K562 (cell line): ENCODE results near the gene PRR35. TPM values are rescaled to one million over a fixed set of nuclear protein-coding genes. Genes with fewer than 3 reads are reported as not detected.

Experiments used
- ADNP ChIP-seq: fragments of 200-800 bp; sonication (Bioruptor generic); IDR thresholded peaks from 2 replicates; pipeline ENCODE4 v1.6.1; 2016; ENCODE audit warnings: missing genetic modification characterization, missing compliant biosample characterization
- BCL6 ChIP-seq: fragments of 250-450 bp; sonication (Bioruptor Pico); IDR thresholded peaks from 2 replicates; pipeline ENCODE4 v1.4.0; 2020
- C11orf30 ChIP-seq: fragments of 450-650 bp; IDR thresholded peaks from 2 replicates; pipeline ENCODE4 v1.6.1; 2016; ENCODE audit warnings: low read depth, mild to moderate bottlenecking
- CBX2 ChIP-seq: fragments of 200-600 bp; sonication (generic); IDR thresholded peaks from one replicate; pipeline ENCODE4 v1.6.1; 2012; ENCODE audit warnings: mild to moderate bottlenecking, low read length, inconsistent platforms; ENCODE audit not compliant: insufficient read depth, poor library complexity, severe bottlenecking
- CEBPG ChIP-seq, 3 experiments: fragments of 200-800 bp in 1 of 3; sonication (Bioruptor generic) in 1 of 3; sonication (generic) in 1 of 3; formaldehyde crosslinking in 1 of 3; IDR thresholded peaks in 2 of 3; conservative IDR thresholded peaks in 1 of 3; 2 replicates each; pipeline versions ENCODE4 v1.6.1 to v1.8.0; 2016 to 2022; ENCODE audit warnings: missing compliant biosample characterization in 2 of 3, missing genetic modification characterization in 2 of 3, mild to moderate bottlenecking in 1 of 3, missing genetic modification reagents in 1 of 3
- ETV1 ChIP-seq: fragments of 450-650 bp; conservative IDR thresholded peaks from 2 replicates; pipeline ENCODE4 v1.6.1; 2016; ENCODE audit warnings: missing genetic modification characterization, control low read depth, low read depth, missing compliant biosample characterization
- EWSR1 ChIP-seq: fragments of 450-650 bp; IDR thresholded peaks from 2 replicates; pipeline ENCODE4 v1.6.1; 2018; ENCODE audit warnings: borderline replicate concordance, mild to moderate bottlenecking, low read depth, moderate library complexity; ENCODE audit not compliant: partially characterized antibody
- FOXA1 ChIP-seq: fragments of 450-650 bp; IDR thresholded peaks from 2 replicates; pipeline ENCODE4 v1.6.1; 2016; ENCODE audit warnings: mild to moderate bottlenecking, borderline replicate concordance
- LCOR ChIP-seq: sonication (generic); formaldehyde crosslinking; IDR thresholded peaks from 2 replicates; pipeline ENCODE4 v1.8.0; 2022; ENCODE audit warnings: mild to moderate bottlenecking, missing genetic modification reagents
- NFYB ChIP-seq: IDR thresholded peaks from 2 replicates; pipeline ENCODE4 v1.6.1; 2011; ENCODE audit warnings: mild to moderate bottlenecking, moderate library complexity; ENCODE audit not compliant: insufficient read length; ENCODE audit errors: extremely low read depth
- PHF20 ChIP-seq: fragments of 450-650 bp; IDR thresholded peaks from 2 replicates; pipeline ENCODE4 v1.6.1; 2018; ENCODE audit not compliant: partially characterized antibody
- PML ChIP-seq: IDR thresholded peaks from 2 replicates; pipeline ENCODE4 v1.6.1; 2012; ENCODE audit warnings: low read length, inconsistent platforms
- POLR2A ChIP-seq: fragments of 450-650 bp; conservative IDR thresholded peaks from 2 replicates; pipeline ENCODE4 v1.6.1; 2016
- POLR2AphosphoS2 ChIP-seq: IDR thresholded peaks from 2 replicates; pipeline ENCODE4 v1.6.1; 2012; ENCODE audit warnings: low read length, improper control_type of control experiment
- PPARD ChIP-seq: fragments of 250-450 bp; sonication (Bioruptor Pico); IDR thresholded peaks from 2 replicates; pipeline ENCODE4 v1.8.0; 2022; ENCODE audit warnings: inconsistent platforms, mild to moderate bottlenecking, moderate library complexity
- RBM34 ChIP-seq: fragments of 200-400 bp; formaldehyde crosslinking; IDR thresholded peaks from 2 replicates; pipeline ENCODE4 v1.6.1; 2018; ENCODE audit warnings: low read length, borderline replicate concordance; ENCODE audit not compliant: insufficient read depth
- SMARCE1 ChIP-seq: fragments of 450-650 bp; IDR thresholded peaks from 2 replicates; pipeline ENCODE4 v1.7.1; 2016; ENCODE audit warnings: mild to moderate bottlenecking
- TEAD1 ChIP-seq, 2 experiments: fragments of 450-650 bp in 1 of 2; sonication (generic) in 1 of 2; formaldehyde crosslinking; IDR thresholded peaks; 2 replicates each; pipeline versions ENCODE4 v1.4.0 to v1.8.0; 2020 to 2022; ENCODE audit warnings: mild to moderate bottlenecking in 2 of 2, missing genetic modification reagents in 1 of 2
- UBTF ChIP-seq, 2 experiments: IDR thresholded peaks; 2 replicates each; pipeline ENCODE4 v1.6.1; 2012; ENCODE audit warnings: improper control_type of control experiment in 2 of 2, low read depth in 2 of 2, low read length in 2 of 2, borderline replicate concordance in 1 of 2
- ZBTB17 ChIP-seq: fragments of 450-650 bp; formaldehyde crosslinking; IDR thresholded peaks from 2 replicates; pipeline ENCODE4 v1.4.0; 2020; ENCODE audit warnings: mild to moderate bottlenecking
- ZNF316 ChIP-seq: fragments of 450-650 bp; IDR thresholded peaks from 2 replicates; pipeline ENCODE4 v1.6.1; 2016
- ZNF586 ChIP-seq: fragments of 450-650 bp; formaldehyde crosslinking; conservative IDR thresholded peaks from 2 replicates; pipeline ENCODE4 v1.4.0; 2020; ENCODE audit warnings: mild to moderate bottlenecking, moderate library complexity
- polyA plus RNA-seq, 8 experiments: library from polyadenylated mRNA; depleted of rRNA in 4 of 8; stranded (reverse) in 5 of 8; unstranded in 3 of 8; fragments of >200 nt; fragmentation: Nextera tagmentation in 2 of 8; fragmentation: Illumina TruSeq in 1 of 8; extraction: Ambion mirVana in 2 of 8; extraction: Trizol in 1 of 8; gene quantifications; 2 replicates each; pipeline versions ENCODE4 v1.2.1 to v1.2.3, GENCODE V29; 2011 to 2014; ENCODE audit warnings: inconsistent platforms in 1 of 8, missing spikeins in 1 of 8
- total RNA-seq, 7 experiments: library from RNA; depleted of rRNA in 6 of 7; stranded (reverse); fragments of >200 nt in 6 of 7; fragmentation: Illumina TruSeq in 2 of 7; extraction: Trizol in 2 of 7; gene quantifications; 2 replicates each; pipeline versions ENCODE4 v1.2.1 to v1.2.3, GENCODE V29; 2011 to 2021; ENCODE audit warnings: low replicate concordance in 1 of 7
- TF ChIP-seq, protein P1 (sequence below), 2 experiments: fragments of 450-650 bp in 1 of 2; sonication (generic) in 1 of 2; formaldehyde crosslinking; conservative IDR thresholded peaks; 2 replicates each; pipeline versions ENCODE4 v1.4.0 to v1.8.1; 2020 to 2022; ENCODE audit warnings: mild to moderate bottlenecking in 1 of 2, missing genetic modification reagents in 1 of 2
- TF ChIP-seq, protein P2 (sequence below): sonication (generic); formaldehyde crosslinking; IDR thresholded peaks from 2 replicates; pipeline ENCODE4 v1.4.0; 2020; ENCODE audit warnings: mild to moderate bottlenecking, missing genetic modification reagents

Gene PRR35
- total and polyA plus RNA-seq, 9 of the 15 experiments (the other 6 are each of a cell fraction or from before 2014, with no cell fraction given) = 0.17 to 0.45 (median 0.21) TPM; not detected in 5

DNA sequence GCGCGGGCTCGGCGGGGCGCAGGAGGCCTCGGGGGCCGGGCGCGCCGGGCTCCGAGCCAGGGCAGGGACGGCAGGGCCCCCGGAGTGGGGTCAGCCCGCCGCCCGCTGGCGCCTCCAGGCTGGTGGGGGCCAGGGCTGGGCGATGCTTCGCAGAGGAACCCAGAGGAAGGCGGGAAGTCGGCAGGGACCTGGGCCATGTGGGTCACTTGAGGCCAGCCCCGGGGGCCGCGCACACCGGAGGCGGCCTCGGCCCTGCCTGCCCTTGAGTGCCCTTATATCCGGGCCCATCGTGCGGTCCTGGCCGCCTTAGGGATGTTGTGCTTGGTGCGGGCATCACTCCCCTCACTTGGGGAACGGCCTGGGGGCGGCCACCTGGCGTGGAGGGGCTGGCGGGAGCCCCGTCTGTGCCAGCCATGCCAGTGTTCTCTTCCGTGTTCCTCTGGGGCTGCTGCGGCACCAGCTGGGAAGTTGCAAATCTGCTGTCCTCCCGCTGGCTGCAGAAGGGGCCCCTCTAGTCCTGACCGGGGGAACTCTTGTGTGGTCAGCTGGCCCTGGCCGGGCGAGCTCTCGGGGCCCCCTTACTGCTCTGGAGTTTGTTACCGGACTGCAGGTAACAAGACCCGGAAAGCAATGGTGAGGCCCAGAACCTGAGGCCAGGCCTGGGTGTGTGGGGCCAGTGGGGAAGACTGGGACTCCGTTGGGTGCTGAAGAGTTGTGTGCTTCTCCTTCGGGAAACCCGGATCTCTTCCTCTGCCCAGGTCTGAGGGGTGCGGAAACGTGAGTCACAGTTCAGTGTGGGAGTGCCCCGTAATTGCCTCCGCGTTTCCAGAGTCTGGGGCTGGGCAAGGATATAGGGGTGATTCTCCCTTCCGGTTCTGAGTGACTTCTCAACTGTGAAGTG, 31.8 kb upstream of the PRR35 start (continued):
- TF ChIP-seq CEBPG (CRISPR knock-in tag; IDR thresholded peaks at IDR 0.05) = no peak
- TF ChIP-seq CEBPG (tag; conservative IDR thresholded peaks at IDR 0.05 in 1 of 2, IDR thresholded peaks at IDR 0.05 in 1 of 2) = no peak
- TF ChIP-seq UBTF (IDR thresholded peaks at IDR 0.05; ENCODE audit: borderline replicate concordance in 1 of 2, low read depth in 2 of 2, low read length in 2 of 2) = 0 out of 4 replicates have a peak, but pooled peaks of 1 of the 2 experiments have one; percentile 25
- no peak for TF ChIP-seq EWSR1
- no peak for TF ChIP-seq C11orf30
- TF ChIP-seq, protein P1, sequence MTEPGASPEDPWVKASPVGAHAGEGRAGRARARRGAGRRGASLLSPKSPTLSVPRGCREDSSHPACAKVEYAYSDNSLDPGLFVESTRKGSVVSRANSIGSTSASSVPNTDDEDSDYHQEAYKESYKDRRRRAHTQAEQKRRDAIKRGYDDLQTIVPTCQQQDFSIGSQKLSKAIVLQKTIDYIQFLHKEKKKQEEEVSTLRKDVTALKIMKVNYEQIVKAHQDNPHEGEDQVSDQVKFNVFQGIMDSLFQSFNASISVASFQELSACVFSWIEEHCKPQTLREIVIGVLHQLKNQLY (CRISPR knock-in tag; conservative IDR thresholded peaks at IDR 0.05) = no peak
- TF ChIP-seq PPARD (CRISPR knock-in tag) = no peak
- peak; percentile 87 for TF ChIP-seq ETV1 (tag)
- TF ChIP-seq POLR2A = peak; percentile 77
- no peak for TF ChIP-seq PHF20
- TF ChIP-seq ADNP = no peak
- TF ChIP-seq SMARCE1 = peak; percentile 65
- 0 out of 4 replicates have a peak, but pooled peaks of 1 of the 2 experiments have one; percentile 12 for TF ChIP-seq TEAD1 (CRISPR knock-in tag; IDR thresholded peaks at IDR 0.05)
- TF ChIP-seq PML = no peak
- TF ChIP-seq ZNF316 = no peak
- no peak for TF ChIP-seq FOXA1
- no peak for TF ChIP-seq ZNF586 (CRISPR knock-in tag)
- no peak for TF ChIP-seq NFYB
- no peak for TF ChIP-seq ZBTB17 (CRISPR knock-in tag)
- no peak for TF ChIP-seq POLR2AphosphoS2
- TF ChIP-seq LCOR (CRISPR knock-in tag) = 0 out of 2 replicates have a peak, but pooled peaks have one; percentile 41
- TF ChIP-seq, protein P2, sequence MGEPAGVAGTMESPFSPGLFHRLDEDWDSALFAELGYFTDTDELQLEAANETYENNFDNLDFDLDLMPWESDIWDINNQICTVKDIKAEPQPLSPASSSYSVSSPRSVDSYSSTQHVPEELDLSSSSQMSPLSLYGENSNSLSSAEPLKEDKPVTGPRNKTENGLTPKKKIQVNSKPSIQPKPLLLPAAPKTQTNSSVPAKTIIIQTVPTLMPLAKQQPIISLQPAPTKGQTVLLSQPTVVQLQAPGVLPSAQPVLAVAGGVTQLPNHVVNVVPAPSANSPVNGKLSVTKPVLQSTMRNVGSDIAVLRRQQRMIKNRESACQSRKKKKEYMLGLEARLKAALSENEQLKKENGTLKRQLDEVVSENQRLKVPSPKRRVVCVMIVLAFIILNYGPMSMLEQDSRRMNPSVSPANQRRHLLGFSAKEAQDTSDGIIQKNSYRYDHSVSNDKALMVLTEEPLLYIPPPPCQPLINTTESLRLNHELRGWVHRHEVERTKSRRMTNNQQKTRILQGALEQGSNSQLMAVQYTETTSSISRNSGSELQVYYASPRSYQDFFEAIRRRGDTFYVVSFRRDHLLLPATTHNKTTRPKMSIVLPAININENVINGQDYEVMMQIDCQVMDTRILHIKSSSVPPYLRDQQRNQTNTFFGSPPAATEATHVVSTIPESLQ = peak; percentile 64; the same call in 1 of the 2 replicates
- no peak for TF ChIP-seq BCL6
- TF ChIP-seq RBM34 = no peak
- TF ChIP-seq CBX2 = no peak
